Measurements from ENCODE around the gene PRICKLE3. TPM values are rescaled to one million over a fixed set of nuclear protein-coding genes. Genes with fewer than 3 reads are reported as not detected.

PRICKLE3 gene
- total and polyA plus RNA-seq, 12 donors = 2.8 to 46.8 (median 12.0) TPM

DNA sequence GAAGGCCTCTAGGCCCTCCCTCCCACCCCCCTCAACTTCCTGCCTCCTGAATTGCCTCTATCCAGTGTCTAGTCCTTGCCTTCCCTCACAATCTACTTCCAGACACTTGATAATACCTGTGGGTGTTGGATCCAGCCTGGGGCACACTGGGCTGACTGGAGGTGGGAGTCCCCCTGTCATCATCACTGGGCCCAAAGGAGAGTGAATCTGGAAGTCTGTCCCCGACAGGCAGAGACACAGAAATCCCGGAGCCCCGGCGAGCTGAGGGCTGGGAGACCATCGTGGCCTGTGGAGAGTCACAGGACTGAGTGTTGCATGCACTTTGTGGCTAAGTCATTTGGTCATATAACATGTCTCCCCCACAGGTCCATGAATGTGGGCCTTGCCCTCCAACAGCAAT lies 22.2 kb upstream of the PRICKLE3 start:
- Histone ChIP-seq H3K27ac (no peak overlapping the region), H3K9me3 (replicated peaks in 1 of 3) (no peaks in the 10 kb centered on the region), H3K36me3 (replicated peaks in 1 of 2) (no peaks in the 10 kb centered on the region), H3K4me3 (no peak overlapping the region), H3K4me1 (replicated peaks in 1 of 2) (no peaks in the 10 kb centered on the region), H3K27me3 (peaks cover 6% of the 10 kb centered on the region)
- no peak for DNase-seq
- 87 to 99% (median 92%) methylated on average over 4 to 5 of the region's 5 CpGs; no CpG with 5 or more reads in 1 of the 4 donors for WGBS, 4 donors
- intact Hi-C loops (cut with DNase I) = no loop called here
- TF ChIP-seq CTCF (IDR thresholded peaks at IDR 0.05) = no peak
- TF ChIP-seq POLR2A (IDR thresholded peaks at IDR 0.05) = no peak

GRCh38 chrX:49206543-49206942 lies 20.4 kb upstream of the PRICKLE3 start:
- intact Hi-C loops (cut with DNase I) = no loop called here
- 71 to 88% (median 80%) methylated on average over 4 to 8 of the region's 8 CpGs; no CpG with 5 or more reads in 1 of the 4 donors for WGBS, 4 donors
- Histone ChIP-seq H3K4me1 (replicated peaks in 1 of 2) (no peaks in the 10 kb centered on the region), H3K36me3 (replicated peaks in 1 of 2) (no peaks in the 10 kb centered on the region), H3K4me3 (no peak overlapping the region), H3K27me3 (peaks cover 6% of the 10 kb centered on the region), H3K9me3 (replicated peaks in 1 of 3) (no peaks in the 10 kb centered on the region), H3K27ac (no peak overlapping the region)
- DNase-seq = no peak
- no peak for TF ChIP-seq POLR2A (IDR thresholded peaks at IDR 0.05)
- TF ChIP-seq CTCF (IDR thresholded peaks at IDR 0.05) = no peak

DNA sequence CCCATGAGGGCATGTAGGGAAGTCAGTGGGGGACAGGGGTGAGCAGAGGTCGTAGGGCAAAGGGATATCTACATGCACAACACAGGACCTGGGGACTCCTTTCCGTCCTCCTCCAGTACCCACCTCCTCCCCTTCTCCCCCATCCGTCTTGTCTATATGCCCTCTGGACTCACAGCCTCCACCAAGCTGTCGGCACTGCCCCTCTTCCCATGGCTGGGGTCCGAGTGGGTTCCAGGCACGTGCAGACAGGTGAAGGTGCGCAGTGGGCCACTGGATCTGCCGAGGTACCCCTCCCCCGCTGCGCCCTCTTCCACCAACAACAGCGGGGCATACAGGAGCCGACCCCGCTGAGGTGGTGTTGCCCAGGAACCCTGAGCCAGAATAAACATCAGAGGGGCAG lies 19.3 kb upstream of the PRICKLE3 start:
- intact Hi-C loops (cut with DNase I) = no loop called here
- TF ChIP-seq CTCF (IDR thresholded peaks at IDR 0.05) = no peak
- TF ChIP-seq POLR2A (IDR thresholded peaks at IDR 0.05) = no peak
- H3K4me1 ChIP-seq (replicated peaks in 1 of 2) = no peaks in the 10 kb centered on the region
- H3K27ac ChIP-seq = no peak overlapping the region
- H3K4me3 ChIP-seq = no peak overlapping the region
- peaks cover 6% of the 10 kb centered on the region for H3K27me3 ChIP-seq
- WGBS, 4 donors = 66 to 82% (median 77%) methylated on average over 2 to 13 of the region's 13 CpGs
- no peak for DNase-seq
- H3K36me3 ChIP-seq (replicated peaks in 1 of 2) = no peaks in the 10 kb centered on the region
- no peaks in the 10 kb centered on the region for H3K9me3 ChIP-seq (replicated peaks in 1 of 3)

- no peak overlapping the region for H3K27ac ChIP-seq
- H3K36me3 ChIP-seq (replicated peaks in 1 of 2) = no peaks in the 10 kb centered on the region
- no peaks in the 10 kb centered on the region for H3K4me1 ChIP-seq (replicated peaks in 1 of 2)
- H3K9me3 ChIP-seq (replicated peaks in 1 of 3) = no peaks in the 10 kb centered on the region
- intact Hi-C loops (cut with DNase I) = no loop called here
- peaks cover 6% of the 10 kb centered on the region for H3K27me3 ChIP-seq
- no peak overlapping the region for H3K4me3 ChIP-seq
- WGBS, 4 donors = 40 to 59% (median 48%) methylated on average over 3 to 4 of the region's 4 CpGs
- DNase-seq = no peak
- TF ChIP-seq POLR2A (IDR thresholded peaks at IDR 0.05) (no peak), CTCF (IDR thresholded peaks at IDR 0.05) (no peak)
Measured at GRCh38 chrX:49204709-49205108, 18.5 kb upstream of the PRICKLE3 start.

All from adrenal gland (tissue), 12 donors.